Erythroblast (primary cell): ENCODE measurements around the gene CTU1.

Experiments
- GATA1 ChIP-seq: IDR thresholded peaks from 2 replicates; pipeline ENCODE4 v1.6.1; 2011; ENCODE audit warnings: low read depth, mild to moderate bottlenecking, control low read depth, low read length, moderate library complexity
- POLR2A ChIP-seq: IDR thresholded peaks from 2 replicates; pipeline ENCODE4 v1.6.1; 2011; ENCODE audit warnings: mild to moderate bottlenecking, low read length

DNA sequence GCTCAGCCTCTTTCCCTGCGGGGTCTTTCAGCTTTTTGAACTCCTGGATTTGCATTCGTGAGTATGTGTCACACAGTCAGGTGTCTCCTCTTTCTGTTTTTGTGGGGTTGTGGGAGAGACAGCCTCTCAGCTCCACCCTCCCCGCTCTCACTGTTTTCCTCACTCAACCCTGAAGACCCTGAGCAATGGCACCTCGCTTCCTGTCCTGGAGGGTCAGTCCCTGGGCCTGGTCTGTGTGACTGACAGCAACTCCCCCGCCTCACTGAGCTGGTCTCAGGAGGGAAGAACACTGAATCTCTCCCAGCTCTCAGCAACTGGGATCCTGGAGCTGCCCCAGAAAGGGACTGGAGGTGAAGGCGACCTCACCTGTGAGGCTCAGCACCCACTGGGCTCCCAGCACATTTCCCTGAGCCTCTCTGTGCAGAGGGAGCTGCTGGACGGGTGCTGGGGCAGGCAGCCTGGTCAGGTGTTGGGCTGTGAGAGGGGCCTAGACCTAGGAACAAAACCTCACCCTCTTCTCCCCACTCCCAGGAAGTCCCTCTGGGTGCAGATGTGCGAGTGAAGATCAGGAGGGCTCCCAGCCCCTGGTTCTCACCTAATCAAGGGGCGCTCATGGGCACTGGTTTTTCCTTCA is 29.7 kb upstream of the CTU1 start:
- TF ChIP-seq POLR2A (no peak), GATA1 (no peak)
